Measurements from ENCODE around the gene HOXC13. TPM values are rescaled to one million over a fixed set of nuclear protein-coding genes. Genes with fewer than 3 reads are reported as not detected.

HOXC13 gene
- total RNA-seq, 1 experiment from 2014 or later = not detected

- Mint-ChIP-seq H3K4me1 (ENCODE audit: low read depth, unreplicated experiment) (peaks cover 5% of the 10 kb centered on the region), H3K9me3 (ENCODE audit: low read depth, unreplicated experiment) (no peaks in the 10 kb centered on the region), H3K4me3 (ENCODE audit: low read depth, unreplicated experiment) (no peak overlapping the region), H3K36me3 (ENCODE audit: insufficient read depth, unreplicated experiment) (peaks cover 28% of the 10 kb centered on the region), H3K27ac (ENCODE audit: unreplicated experiment) (no peak overlapping the region), H3K27me3 (ENCODE audit: unreplicated experiment) (peaks cover 97% of the 10 kb centered on the region)
- BruUV-seq (replicated peaks) = no TSS peak
- DNase-seq = no peak
- TF ChIP-seq, protein P1, sequence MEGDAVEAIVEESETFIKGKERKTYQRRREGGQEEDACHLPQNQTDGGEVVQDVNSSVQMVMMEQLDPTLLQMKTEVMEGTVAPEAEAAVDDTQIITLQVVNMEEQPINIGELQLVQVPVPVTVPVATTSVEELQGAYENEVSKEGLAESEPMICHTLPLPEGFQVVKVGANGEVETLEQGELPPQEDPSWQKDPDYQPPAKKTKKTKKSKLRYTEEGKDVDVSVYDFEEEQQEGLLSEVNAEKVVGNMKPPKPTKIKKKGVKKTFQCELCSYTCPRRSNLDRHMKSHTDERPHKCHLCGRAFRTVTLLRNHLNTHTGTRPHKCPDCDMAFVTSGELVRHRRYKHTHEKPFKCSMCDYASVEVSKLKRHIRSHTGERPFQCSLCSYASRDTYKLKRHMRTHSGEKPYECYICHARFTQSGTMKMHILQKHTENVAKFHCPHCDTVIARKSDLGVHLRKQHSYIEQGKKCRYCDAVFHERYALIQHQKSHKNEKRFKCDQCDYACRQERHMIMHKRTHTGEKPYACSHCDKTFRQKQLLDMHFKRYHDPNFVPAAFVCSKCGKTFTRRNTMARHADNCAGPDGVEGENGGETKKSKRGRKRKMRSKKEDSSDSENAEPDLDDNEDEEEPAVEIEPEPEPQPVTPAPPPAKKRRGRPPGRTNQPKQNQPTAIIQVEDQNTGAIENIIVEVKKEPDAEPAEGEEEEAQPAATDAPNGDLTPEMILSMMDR (IDR thresholded peaks at IDR 0.05; ENCODE audit: unreplicated experiment) = no peak
- intact Hi-C loops (cut with micrococcal nuclease; ENCODE audit: unreplicated experiment) = no loop called here
- CTCF ChIA-PET = no interaction called here
Observed at GRCh38 chr12:53983568-53983949, 44.9 kb downstream of the HOXC13 start.

DNA sequence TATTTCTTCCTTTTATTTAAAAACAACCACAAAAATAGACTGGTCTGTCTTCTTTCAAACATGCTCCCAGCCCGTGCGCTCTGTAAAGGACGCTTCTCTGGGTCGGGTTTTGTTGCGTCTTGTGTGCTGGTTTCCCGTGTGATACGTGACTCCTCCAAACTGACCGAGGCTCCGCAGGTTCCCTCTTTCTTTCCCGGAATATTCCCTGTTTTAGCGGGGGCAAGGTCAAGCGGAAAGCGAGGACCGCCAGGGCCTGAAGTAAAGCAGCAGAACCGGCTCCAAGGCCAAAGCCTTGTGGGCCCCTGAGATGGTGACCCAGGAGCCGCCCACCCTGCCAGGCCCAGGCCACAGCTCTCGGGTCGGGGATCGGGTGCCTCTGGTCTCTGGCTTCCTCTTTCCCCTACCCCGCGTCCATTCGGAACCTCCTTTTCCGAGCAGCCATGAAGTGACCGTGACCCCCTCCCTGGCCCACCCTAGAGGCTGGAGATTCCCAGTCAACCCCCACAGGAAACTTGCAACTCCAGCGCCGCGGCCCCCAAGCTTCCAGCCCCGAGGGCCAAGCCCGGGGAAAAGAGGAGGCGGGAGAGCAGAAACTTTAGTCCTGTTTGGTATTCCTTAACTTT, 45.4 kb downstream of the HOXC13 start:
- Mint-ChIP-seq H3K36me3 (ENCODE audit: insufficient read depth, unreplicated experiment) (peaks cover 28% of the 10 kb centered on the region), H3K27me3 (ENCODE audit: unreplicated experiment) (peaks cover 100% of the 10 kb centered on the region), H3K27ac (ENCODE audit: unreplicated experiment) (no peak overlapping the region), H3K9me3 (ENCODE audit: low read depth, unreplicated experiment) (no peaks in the 10 kb centered on the region), H3K4me1 (ENCODE audit: low read depth, unreplicated experiment) (peaks cover 6% of the 10 kb centered on the region), H3K4me3 (ENCODE audit: low read depth, unreplicated experiment) (no peak overlapping the region)
- CTCF ChIA-PET = interaction anchor here (1.6 kb wide), 1 partner anchor 241 kb away, joined by 3 read pairs; no protein-coding TSS in a partner anchor
- no peak for DNase-seq
- TF ChIP-seq, protein P1 (IDR thresholded peaks at IDR 0.05; ENCODE audit: unreplicated experiment) = no peak
- intact Hi-C loops (cut with micrococcal nuclease; ENCODE audit: unreplicated experiment) = no loop called here
- BruUV-seq (replicated peaks) = no TSS peak

DNA sequence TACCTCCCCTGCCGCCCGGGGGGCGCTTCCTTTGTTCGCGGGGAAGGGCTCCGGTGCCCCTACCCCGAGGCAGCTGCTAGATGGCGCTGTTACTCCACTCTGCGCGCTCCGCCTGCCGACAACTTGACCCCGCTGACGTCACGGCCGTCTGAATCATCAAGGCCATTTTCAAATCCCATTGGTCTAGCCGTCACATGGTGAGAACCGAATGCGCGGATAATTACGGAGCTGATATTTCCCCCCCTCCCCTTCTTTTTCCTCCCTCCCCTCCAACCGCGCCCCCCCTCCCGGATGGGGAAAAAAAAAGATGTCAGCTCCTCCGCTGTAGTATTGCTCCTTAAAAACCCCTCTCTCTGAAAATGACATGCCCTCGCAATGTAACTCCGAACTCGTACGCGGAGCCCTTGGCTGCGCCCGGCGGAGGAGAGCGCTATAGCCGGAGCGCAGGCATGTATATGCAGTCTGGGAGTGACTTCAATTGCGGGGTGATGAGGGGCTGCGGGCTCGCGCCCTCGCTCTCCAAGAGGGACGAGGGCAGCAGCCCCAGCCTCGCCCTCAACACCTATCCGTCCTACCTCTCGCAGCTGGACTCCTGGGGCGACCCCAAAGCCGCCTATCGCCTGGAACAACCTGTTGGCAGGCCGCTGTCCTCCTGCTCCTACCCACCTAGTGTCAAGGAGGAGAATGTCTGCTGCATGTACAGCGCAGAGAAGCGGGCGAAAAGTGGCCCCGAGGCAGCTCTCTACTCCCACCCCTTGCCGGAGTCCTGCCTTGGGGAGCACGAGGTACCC, 46.5 kb downstream of the HOXC13 start, which contains the start of gene HOXC10:
TSS of gene HOXC10 (plus strand) at position 246 of the 791 bp plus-strand sequence. CDS start at position 360, 114 bp downstream.
- peak within 1 kb of the TSS; percentile 59 for H3K4me3 Mint-ChIP-seq (ENCODE audit: low read depth, unreplicated experiment)
- no TSS peak for BruUV-seq (replicated peaks)
- peak; percentile 92 for DNase-seq
- peaks cover 16% of the 10 kb centered on the region for H3K4me1 Mint-ChIP-seq (ENCODE audit: low read depth, unreplicated experiment)
- peaks cover 100% of the 10 kb centered on the region for H3K27me3 Mint-ChIP-seq (ENCODE audit: unreplicated experiment)
- no peaks in the 10 kb centered on the region for H3K9me3 Mint-ChIP-seq (ENCODE audit: low read depth, unreplicated experiment)
- peaks cover 28% of the 10 kb centered on the region for H3K36me3 Mint-ChIP-seq (ENCODE audit: insufficient read depth, unreplicated experiment)
- CTCF ChIA-PET = interaction anchor here (0.7 to 2.1 kb wide), 11 partner anchors 9 to 242 kb away, joined by 3 to 9 read pairs (median 3); partner anchors contain the start of gene HOXC6
- intact Hi-C loops (cut with micrococcal nuclease; ENCODE audit: unreplicated experiment) = no loop called here
- TF ChIP-seq, protein P1 (IDR thresholded peaks at IDR 0.05; ENCODE audit: unreplicated experiment) = peak; percentile 72
- peak within 1 kb of the TSS; percentile 65 for H3K27ac Mint-ChIP-seq (ENCODE audit: unreplicated experiment)

GRCh38 chr12:53985692-53985993, 47.0 kb downstream of the HOXC13 start:
- CTCF ChIA-PET = interaction anchor here (1.0 to 2.1 kb wide), 4 partner anchors 18 to 222 kb away, joined by 3 to 7 read pairs (median 4); no protein-coding TSS in a partner anchor
- DNase-seq = no peak
- peaks cover 28% of the 10 kb centered on the region for H3K36me3 Mint-ChIP-seq (ENCODE audit: insufficient read depth, unreplicated experiment)
- H3K4me3 Mint-ChIP-seq (ENCODE audit: low read depth, unreplicated experiment) = peak overlapping the region; percentile 59
- H3K27ac Mint-ChIP-seq (ENCODE audit: unreplicated experiment) = peak overlapping the region; percentile 65
- peaks cover 22% of the 10 kb centered on the region for H3K4me1 Mint-ChIP-seq (ENCODE audit: low read depth, unreplicated experiment)
- H3K9me3 Mint-ChIP-seq (ENCODE audit: low read depth, unreplicated experiment) = no peaks in the 10 kb centered on the region
- BruUV-seq (replicated peaks) = no TSS peak
- TF ChIP-seq, protein P1 (IDR thresholded peaks at IDR 0.05; ENCODE audit: unreplicated experiment) = no peak
- intact Hi-C loops (cut with micrococcal nuclease; ENCODE audit: unreplicated experiment) = no loop called here
- H3K27me3 Mint-ChIP-seq (ENCODE audit: unreplicated experiment) = peaks cover 100% of the 10 kb centered on the region

Data from Calu3 (cell line).